GM19455 (cell line): ENCODE data around the gene ZIC2.
"Not testable (repeated sequence)": the region's sequence is repeated elsewhere in the genome, so short reads cannot be mapped to it uniquely, and the experiment has no call there.

Experiments
- ATAC-seq: cut with Tn5 transposase; IDR thresholded peaks from one replicate; pipeline ENCODE4 v1.9.1; 2021; ENCODE audit not compliant: unreplicated experiment

The ZIC2 gene

GRCh38 chr13:99996381-99996973 lies 14.9 kb downstream of the ZIC2 start:
- no peak for ATAC-seq

DNA sequence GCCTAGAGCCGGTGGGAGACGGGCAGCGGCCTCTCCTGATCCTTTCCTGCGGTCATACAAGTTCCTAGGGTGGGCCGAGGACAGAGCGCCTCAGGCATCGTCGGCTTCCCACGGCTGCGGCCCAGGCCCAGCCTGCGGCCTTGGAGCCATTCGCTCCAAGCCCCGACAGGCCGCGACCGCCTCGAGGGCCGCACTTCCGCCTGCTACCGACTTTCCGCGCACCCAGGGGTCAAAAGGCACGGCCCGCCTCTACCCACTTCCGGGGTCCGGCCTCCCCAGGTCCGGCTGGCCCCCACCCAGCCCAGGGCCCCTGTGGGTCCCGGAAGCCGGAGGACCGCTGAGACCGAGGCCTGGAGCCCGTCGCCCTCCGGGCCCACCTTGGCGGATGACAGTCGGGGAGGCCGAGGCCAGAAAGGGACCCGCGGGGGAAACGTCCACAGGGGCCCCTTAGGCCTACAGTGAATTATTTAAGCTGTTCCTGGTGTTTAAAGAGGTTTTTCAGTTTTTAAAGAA lies 16.2 kb downstream of the ZIC2 start:
- ATAC-seq, result no peak

DNA sequence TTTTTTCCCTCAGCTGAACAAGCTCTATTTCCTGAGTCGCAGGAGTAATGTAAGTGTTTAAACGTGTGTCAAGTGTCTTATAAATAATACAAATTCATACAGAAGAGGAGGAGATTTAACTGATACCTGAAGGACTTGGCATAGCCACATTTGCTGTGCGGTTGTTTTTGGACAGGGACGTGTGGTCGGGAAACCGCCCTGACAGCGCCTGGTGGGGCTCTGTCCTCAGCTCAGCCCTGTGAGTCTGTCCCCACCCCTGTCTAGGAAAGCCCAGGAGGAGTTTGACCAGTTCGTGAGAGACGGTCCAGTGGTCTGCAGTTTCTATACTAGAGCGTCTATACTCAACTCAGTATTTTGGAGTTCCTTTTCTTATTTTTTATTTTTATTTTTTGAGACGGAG lies 16.7 kb downstream of the ZIC2 start:
- no peak for ATAC-seq

GRCh38 chr13:100014621-100015020 lies 33.0 kb downstream of the ZIC2 start:
- no peak for ATAC-seq

- no peak for ATAC-seq
These were observed 38.3 kb downstream of the ZIC2 start for GRCh38 chr13:100019780-100020356.

GRCh38 chr13:100022798-100023197 lies 41.2 kb downstream of the ZIC2 start:
- no peak for ATAC-seq

DNA sequence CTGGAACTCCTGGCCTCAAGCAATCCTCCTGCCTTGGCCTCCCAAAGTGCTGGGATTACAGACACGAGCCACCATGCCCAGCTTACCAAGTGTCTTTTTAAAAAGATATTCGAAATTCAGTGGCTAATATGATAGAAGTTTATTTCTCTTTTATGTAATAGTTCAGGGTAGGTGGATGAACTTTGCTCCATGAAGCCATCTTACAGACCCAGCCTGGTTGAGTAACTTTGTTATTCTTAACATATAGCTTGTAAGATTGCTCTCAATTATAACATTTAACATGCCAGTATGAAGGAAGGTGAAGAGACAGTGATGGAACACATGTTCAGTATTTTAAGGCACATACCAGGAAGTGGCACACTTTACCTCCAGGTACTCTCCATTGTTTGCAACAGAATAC lies 42.4 kb downstream of the ZIC2 start:
- no peak for ATAC-seq

DNA sequence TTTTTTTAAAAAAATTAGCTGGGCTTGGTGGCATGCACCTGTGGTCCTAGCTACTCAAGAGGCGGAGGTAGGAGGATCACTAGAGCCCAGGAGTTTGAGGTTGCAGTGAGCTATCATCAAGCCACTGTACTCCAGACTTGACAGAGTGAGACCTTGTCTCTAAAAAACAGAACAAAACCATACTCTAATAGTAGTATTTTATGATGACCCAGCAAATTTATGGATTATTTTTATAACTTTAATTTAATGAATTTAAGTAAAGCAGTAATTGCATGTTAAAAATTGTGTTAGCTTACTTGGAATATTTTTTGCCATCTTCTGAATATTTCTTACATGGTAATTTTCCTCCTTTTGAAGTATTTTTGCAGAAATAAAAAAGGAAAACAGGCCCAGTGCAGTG lies 48.3 kb downstream of the ZIC2 start:
- no peak for ATAC-seq

- ATAC-seq, result not testable (repeated sequence)
These were observed 51.1 kb downstream of the ZIC2 start for GRCh38 chr13:100032642-100033041.

GRCh38 chr13:100035936-100036335 lies 54.4 kb downstream of the ZIC2 start:
- no peak for ATAC-seq
